Gastrocnemius medialis (tissue), 4 donors: ENCODE results near the gene ABO. TPM values are rescaled to one million over a fixed set of nuclear protein-coding genes. Genes with fewer than 3 reads are reported as not detected.

ENCODE experiments used
- ATAC-seq, 2 donors: fragments of 150-250 bp; one replicate each; pipeline ENCODE4 v1.9.1; 2016
- DNase-seq, 2 donors: peaks; one replicate each; pipeline ENCODE4 v3.0.0-alpha.2; 2019
- H3K27ac ChIP-seq, 4 donors: fragments of 200-600 bp; sonication (generic); 1 replicate in 1 of 4; 2 replicates in 3 of 4; pipeline ENCODE4 v1.5.1; 2016 to 2018; ENCODE audit warnings: mild to moderate bottlenecking in 2 of 4, moderate library complexity in 1 of 4
- H3K27me3 ChIP-seq, 3 donors: fragments of 200-600 bp; sonication (generic) in 2 of 3; 1 replicate in 1 of 3; 2 replicates in 2 of 3; pipeline versions ENCODE4 v1.5.1 to v1.6.0; 2016 to 2019; ENCODE audit warnings: mild to moderate bottlenecking in 1 of 3, moderate library complexity in 1 of 3
- H3K36me3 ChIP-seq, 2 donors: fragments of 200-600 bp; sonication (generic) in 1 of 2; one replicate each; pipeline ENCODE4 v1.5.1; 2017 to 2018
- H3K4me1 ChIP-seq, 2 donors: fragments of 200-600 bp; sonication (generic) in 1 of 2; one replicate each; pipeline ENCODE4 v1.5.1; 2016 to 2017; ENCODE audit warnings: mild to moderate bottlenecking in 2 of 2
- H3K4me3 ChIP-seq, 4 donors: fragments of 200-600 bp; sonication (generic) in 3 of 4; 1 replicate in 1 of 4; 2 replicates in 3 of 4; pipeline ENCODE4 v1.5.1; 2016 to 2019; ENCODE audit warnings: mild to moderate bottlenecking in 2 of 4
- H3K9me3 ChIP-seq, 3 donors: fragments of 200-600 bp; sonication (generic) in 2 of 3; 1 replicate in 1 of 3; 2 replicates in 2 of 3; pipeline ENCODE4 v1.5.1; 2016 to 2019
- CTCF ChIP-seq, 5 experiments: fragments of 450-650 bp in 3 of 5; fragments of 200-600 bp in 2 of 5; sonication (generic) in 2 of 5; IDR thresholded peaks in 4 of 5; conservative IDR thresholded peaks in 1 of 5; 1 replicate in 4 of 5; 2 replicates in 1 of 5; pipeline ENCODE4 v1.5.1; 2016 to 2019; ENCODE audit warnings: antibody characterized with exemption in 5 of 5, mild to moderate bottlenecking in 3 of 5, moderate library complexity in 3 of 5
- POLR2A ChIP-seq, 2 donors: fragments of 450-650 bp; IDR thresholded peaks; one replicate each; pipeline ENCODE4 v1.6.1; 2017; ENCODE audit warnings: antibody characterized with exemption in 2 of 2, mild to moderate bottlenecking in 2 of 2, moderate library complexity in 2 of 2
- in situ Hi-C, 4 donors: fragments of 200-750 bp; cut with MboI; loops; one replicate each; pipeline versions ENCODE4 v1.15.0 to v1.8.0; 2017; ENCODE audit warnings: low sequenced_read_pairs in 4 of 4
- intact Hi-C: fragments of 100-400 bp; cut with DNase I; formaldehyde crosslinking; loops from one replicate; pipeline ENCODE4 v1.15.1; 2023; ENCODE audit warnings: low total_unique reads
- total RNA-seq, 4 donors: library from RNA; depleted of rRNA; stranded (reverse); fragments of >200 nt; gene quantifications; one replicate each; pipeline versions ENCODE4 v1.1.0 to v1.2.3, GENCODE V29; 2016

ABO gene
- total RNA-seq, 4 donors from 2014 or later = 0.24 to 2.4 (median 0.44) TPM; not detected in 1

GRCh38 chr9:133248726-133249295 lies 26.2 kb downstream of the ABO start:
- intact Hi-C loops (no loop called here), in situ Hi-C loops (no loop called here)
- ATAC-seq (no peak), DNase-seq (no peak)
- Histone ChIP-seq H3K27ac (no peak overlapping the region), H3K4me1 (no peaks in the 10 kb centered on the region), H3K27me3 (peaks cover under 1 to 6% (median 5%) of the 10 kb centered on the region in 3 donors), H3K9me3 (no peaks in the 10 kb centered on the region), H3K36me3 (no peaks in the 10 kb centered on the region), H3K4me3 (no peak overlapping the region)
- no peak for TF ChIP-seq CTCF (IDR thresholded peaks at IDR 0.05 in 4 of 5, conservative IDR thresholded peaks at IDR 0.05 in 1 of 5)
- TF ChIP-seq POLR2A (IDR thresholded peaks at IDR 0.05) = no peak

DNA sequence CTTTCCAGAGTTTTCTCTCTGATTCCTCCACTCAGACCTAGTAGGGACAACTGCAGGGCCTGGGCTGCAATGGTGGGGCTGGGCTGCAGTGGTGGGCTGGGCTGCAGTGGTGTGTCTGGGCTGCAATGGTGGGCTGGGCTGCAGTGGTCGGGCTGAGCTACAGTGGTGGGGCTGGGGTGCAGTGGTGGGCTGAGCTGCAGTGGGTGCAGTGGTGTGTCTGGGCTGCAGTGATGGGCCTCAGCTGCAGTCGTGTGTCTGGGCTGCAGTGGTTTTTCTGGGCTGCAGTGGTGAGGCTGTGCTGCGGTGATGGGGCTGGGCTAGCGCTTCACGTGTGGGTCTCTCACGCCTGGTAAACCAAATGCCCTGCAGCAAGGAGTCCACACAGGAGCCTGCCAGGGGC lies 27.4 kb downstream of the ABO start:
- ATAC-seq = no peak
- intact Hi-C loops = no loop called here

GRCh38 chr9:133246991-133247390 lies 28.0 kb downstream of the ABO start:
- Histone ChIP-seq H3K9me3 (no peaks in the 10 kb centered on the region), H3K27ac (no peak overlapping the region), H3K27me3 (peaks cover 0 to 8% (median 6%) of the 10 kb centered on the region in 3 donors), H3K4me1 (no peaks in the 10 kb centered on the region), H3K4me3 (no peak overlapping the region), H3K36me3 (no peaks in the 10 kb centered on the region)
- no peak for TF ChIP-seq CTCF (IDR thresholded peaks at IDR 0.05 in 4 of 5, conservative IDR thresholded peaks at IDR 0.05 in 1 of 5)
- no peak for TF ChIP-seq POLR2A (IDR thresholded peaks at IDR 0.05)
- ATAC-seq (no peak), DNase-seq (no peak)
- in situ Hi-C loops = no loop called here
- intact Hi-C loops = no loop called here

More for the DNA sequence above, 27.4 kb downstream of the ABO start:
- Histone ChIP-seq H3K36me3 (no peaks in the 10 kb centered on the region), H3K4me1 (no peaks in the 10 kb centered on the region), H3K9me3 (no peaks in the 10 kb centered on the region), H3K27ac (no peak overlapping the region), H3K27me3 (peaks cover 0 to 8% (median 6%) of the 10 kb centered on the region in 3 donors), H3K4me3 (no peak overlapping the region)
- in situ Hi-C loops = no loop called here
- no peak for DNase-seq
- no peak for TF ChIP-seq CTCF (IDR thresholded peaks at IDR 0.05 in 4 of 5, conservative IDR thresholded peaks at IDR 0.05 in 1 of 5)
- no peak for TF ChIP-seq POLR2A (IDR thresholded peaks at IDR 0.05)

DNA sequence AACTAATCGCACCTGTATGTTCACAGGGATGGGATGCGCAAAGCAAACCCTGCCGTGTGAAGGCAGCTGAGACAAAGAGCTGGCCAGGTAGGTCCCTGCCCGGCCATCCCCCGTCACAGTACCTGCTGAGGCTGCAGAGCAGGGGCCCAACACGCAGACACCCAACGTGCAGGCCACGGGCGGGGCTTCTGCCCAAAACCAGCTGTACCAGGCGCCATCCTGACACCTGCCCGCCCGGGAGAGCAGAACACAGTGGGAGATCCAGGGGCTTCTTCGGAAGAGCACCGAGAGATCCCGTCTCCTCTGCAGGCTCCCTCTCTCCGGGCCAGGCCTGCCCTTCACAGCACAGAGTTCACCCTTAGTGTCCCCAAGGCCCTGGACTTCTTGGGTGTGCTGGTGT lies 28.4 kb downstream of the ABO start:
- DNase-seq = no peak
- Histone ChIP-seq H3K4me3 (no peak overlapping the region), H3K27ac (no peak overlapping the region), H3K36me3 (no peaks in the 10 kb centered on the region), H3K4me1 (no peaks in the 10 kb centered on the region), H3K9me3 (no peaks in the 10 kb centered on the region), H3K27me3 (peaks cover 0 to 8% (median 6%) of the 10 kb centered on the region in 3 donors)
- intact Hi-C loops = no loop called here
- in situ Hi-C loops = no loop called here
- no peak for ATAC-seq
- TF ChIP-seq CTCF (IDR thresholded peaks at IDR 0.05 in 4 of 5, conservative IDR thresholded peaks at IDR 0.05 in 1 of 5) = no peak
- TF ChIP-seq POLR2A (IDR thresholded peaks at IDR 0.05) = no peak

DNA sequence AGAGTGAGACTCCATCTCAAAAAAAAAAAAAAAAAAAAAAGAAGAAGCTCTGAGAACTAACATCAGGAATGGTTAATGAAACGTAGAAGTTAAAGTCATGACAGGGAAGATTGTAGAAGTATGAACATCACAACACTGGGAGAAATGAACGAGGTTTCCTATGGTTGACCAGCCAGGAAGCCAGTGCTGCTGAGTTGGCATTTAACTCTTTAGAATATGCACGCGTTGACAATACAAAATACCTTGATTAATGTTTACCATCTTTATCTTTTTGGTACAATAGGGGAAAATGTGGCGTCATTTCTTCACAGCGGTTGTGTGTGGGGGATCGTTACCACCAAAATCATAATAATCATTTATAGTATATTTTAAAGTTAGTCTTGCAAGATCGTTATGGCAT lies 32.0 kb downstream of the ABO start:
- TF ChIP-seq CTCF (IDR thresholded peaks at IDR 0.05 in 4 of 5, conservative IDR thresholded peaks at IDR 0.05 in 1 of 5) (no peak), POLR2A (IDR thresholded peaks at IDR 0.05) (no peak)
- no peak for ATAC-seq
- Histone ChIP-seq H3K4me1 (peaks cover 12% of the 10 kb centered on the region in 2 donors), H3K4me3 (no peak overlapping the region), H3K36me3 (no peaks in the 10 kb centered on the region), H3K9me3 (no peaks in the 10 kb centered on the region), H3K27me3 (peaks cover 13 to 18% (median 18%) of the 10 kb centered on the region in 3 donors), H3K27ac (no peak overlapping the region)
- DNase-seq = no peak
- intact Hi-C loops (no loop called here), in situ Hi-C loops (no loop called here)
